22Rv1 (cell line): ENCODE data around the gene TYMP.

ENCODE experiments used
- CTCF ChIP-seq: fragments of 450-650 bp; IDR thresholded peaks from 2 replicates; pipeline ENCODE4 v1.5.1; 2017; ENCODE audit warnings: mild to moderate bottlenecking
- ZFX ChIP-seq: fragments of 450-650 bp; IDR thresholded peaks from 2 replicates; pipeline ENCODE4 v1.6.1; 2017; ENCODE audit warnings: antibody characterized with exemption, borderline replicate concordance

GRCh38 chr22:50481045-50481439, 48.8 kb downstream of the TYMP start:
- no peak for TF ChIP-seq CTCF
- no peak for TF ChIP-seq ZFX
